T-helper 2 cell treated with Interferon-gamma antibody and Interleukin-4, amounts not matched to agents 100 ng/mL and 5 ng/mL, for 36 hours (primary cell): ENCODE measurements around the gene TBC1D10B. TPM values are rescaled to one million over a fixed set of nuclear protein-coding genes. Genes with fewer than 3 reads are reported as not detected.
"Not testable (repeated sequence)": the region's sequence is repeated elsewhere in the genome, so short reads cannot be mapped to it uniquely, and the experiment has no call there.

Experiments used
- intact Hi-C: fragments of 100-400 bp; cut with micrococcal nuclease; formaldehyde crosslinking; loops from one replicate; pipeline ENCODE4 v1.15.1; 2023
- total RNA-seq: library from RNA; stranded (reverse); gene quantifications from 2 replicates; pipeline ENCODE4 v1.2.3, GENCODE V29; 2022

Gene TBC1D10B
- total RNA-seq, 1 donor from 2014 or later, result 74.2 TPM

DNA sequence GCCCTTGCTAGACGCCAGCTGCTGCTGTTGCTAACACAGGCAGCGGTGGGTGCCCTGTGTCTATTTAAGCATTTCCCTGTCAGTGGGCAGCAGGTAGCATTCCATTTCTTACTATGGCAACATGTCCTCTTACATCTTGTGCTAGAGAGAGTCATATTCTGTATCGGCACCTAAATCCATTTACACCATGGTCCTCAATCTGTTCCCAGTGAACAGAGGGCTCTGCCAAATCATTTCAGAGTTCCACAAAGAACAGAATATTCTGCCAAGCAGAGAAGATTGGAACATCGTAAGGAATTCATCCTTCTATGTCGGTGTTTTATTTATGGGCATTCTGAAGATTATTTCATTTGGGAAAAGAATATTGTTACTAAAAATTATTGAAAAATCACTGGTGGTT, 31.6 kb downstream of the TBC1D10B start:
- intact Hi-C loops, result loop anchor here (5.0 kb wide), 1 partner anchor 69 kb away; the partner anchor contains the start of gene ZNF771

DNA sequence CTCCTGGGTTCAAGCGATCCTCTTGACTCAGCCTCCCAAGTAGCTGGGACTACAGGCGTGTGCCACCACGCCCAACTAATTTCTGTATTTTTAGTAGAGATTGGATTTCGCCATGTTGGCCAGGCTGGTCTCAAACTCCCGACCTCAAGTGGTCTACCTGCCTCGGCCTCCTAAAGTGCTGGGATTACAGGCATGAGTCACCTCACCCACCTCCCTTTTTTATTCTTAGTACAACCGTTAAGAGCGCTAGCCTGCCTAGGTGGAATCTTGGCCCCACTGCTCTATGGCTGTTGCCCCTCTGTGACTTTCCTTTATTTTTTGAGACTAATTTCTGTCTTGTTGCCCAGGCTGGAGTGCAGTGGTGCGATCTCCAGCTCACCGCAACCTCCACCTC, 32.3 kb downstream of the TBC1D10B start:
- intact Hi-C loops, result loop anchor here (5.0 kb wide), 1 partner anchor 69 kb away; the partner anchor contains the start of gene ZNF771

DNA sequence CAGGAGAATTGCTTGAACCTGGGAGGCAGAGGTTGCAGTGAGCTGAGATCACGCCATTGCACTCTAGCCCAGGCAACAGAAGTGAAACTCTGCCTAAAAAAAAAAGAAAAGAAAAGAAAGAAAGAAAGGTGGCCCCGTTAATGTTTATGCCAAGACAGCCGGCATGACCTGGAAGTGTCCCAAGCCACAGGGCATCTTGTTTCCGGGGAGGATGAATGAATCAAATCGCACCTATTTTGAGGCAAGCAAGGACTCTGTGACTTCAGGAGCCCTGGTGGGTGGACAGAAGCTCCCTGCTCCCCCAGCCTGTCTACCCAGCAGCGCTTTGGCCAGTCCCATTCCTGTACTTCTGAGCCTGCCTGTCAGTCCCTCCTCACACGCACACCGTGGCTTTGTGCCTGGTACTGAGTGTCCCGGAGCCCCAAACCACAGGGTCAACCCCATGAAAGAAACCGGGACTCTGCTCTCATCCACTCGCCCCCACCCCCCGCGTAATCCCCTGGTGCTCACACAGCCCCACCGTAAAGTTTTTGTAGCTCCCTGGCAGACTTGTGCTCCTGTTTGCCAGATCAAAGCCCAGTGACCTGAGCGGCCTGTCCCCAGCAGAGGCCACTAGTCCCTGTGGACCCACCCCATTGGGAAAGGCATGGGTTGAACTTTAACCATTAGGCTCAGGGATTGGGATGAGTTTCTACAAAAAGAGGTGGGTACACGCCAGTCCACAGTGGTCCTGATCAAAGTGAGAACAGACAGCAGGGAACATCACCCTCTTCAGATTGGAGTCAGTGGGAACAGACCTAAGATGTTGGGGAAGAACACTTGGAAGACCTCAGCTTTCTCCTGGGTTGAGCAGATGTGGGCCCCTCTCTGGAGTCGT, 34.5 kb downstream of the TBC1D10B start:
- intact Hi-C loops, result loop anchor here (1.0 to 5.0 kb wide), 3 partner anchors 19 to 71 kb away; partner anchors contain the start of genes CD2BP2, TBC1D10B and ZNF771

DNA sequence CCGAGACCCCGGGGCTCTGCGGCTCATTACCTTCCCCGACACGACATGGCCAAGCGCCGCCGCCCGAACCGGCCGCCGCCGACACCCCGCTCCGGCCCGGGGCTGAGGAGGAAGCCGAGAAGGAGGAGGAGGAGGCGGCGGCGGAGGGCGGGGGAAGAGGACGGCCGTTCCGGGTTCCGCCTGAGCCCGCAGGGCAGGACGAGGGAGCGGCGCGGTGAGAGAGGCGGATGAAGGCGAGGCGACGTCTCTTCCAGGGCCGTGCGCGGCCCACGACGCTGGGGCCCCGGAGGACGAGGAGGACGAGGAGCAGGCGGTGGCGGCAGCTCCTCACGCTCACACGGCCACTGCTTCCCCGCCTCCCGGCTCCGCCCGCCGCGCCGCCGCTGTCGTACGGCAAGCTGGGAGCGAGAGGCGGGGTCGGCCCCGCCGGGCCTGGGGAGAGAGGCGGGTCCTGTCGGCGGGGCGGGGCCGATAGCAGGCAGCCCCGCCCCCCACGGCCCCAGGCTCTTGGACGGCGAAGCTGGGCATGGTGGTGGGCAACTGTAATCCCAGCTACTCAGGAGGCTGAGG, 35.2 kb downstream of the TBC1D10B start:
- intact Hi-C loops, result loop anchor here (1.0 to 5.0 kb wide), 3 partner anchors 20 to 72 kb away; partner anchors contain the start of genes CD2BP2, TBC1D10B and ZNF771

DNA sequence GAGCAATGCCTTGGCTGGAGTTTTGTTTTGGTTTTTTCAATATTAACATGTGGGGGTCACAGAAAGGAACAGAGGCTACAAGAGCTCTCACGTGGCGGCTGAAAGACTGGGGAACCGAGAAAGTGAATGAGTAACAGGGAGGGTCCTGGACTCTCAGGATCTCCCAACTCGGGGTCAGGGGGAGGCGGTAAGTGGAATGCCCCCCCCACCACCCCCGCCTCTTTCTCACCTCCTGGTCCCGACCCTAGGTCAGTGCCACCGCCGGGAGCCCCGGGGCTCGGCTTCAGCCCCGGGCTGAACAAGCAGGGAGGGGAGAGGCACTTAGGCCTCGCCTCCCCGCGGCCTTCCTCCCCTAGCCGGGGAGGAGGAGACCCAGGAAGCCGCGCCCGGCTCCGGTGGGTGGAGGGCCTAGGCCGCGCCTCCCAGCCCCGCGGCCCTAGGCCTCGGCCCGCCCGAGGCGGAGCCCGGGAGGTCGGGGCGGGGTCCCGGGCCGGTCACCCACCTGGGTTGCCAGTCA, 35.8 kb downstream of the TBC1D10B start:
- intact Hi-C loops, result loop anchor here (2.0 kb wide), 1 partner anchor 20 kb away; the partner anchor contains the start of gene CD2BP2

DNA sequence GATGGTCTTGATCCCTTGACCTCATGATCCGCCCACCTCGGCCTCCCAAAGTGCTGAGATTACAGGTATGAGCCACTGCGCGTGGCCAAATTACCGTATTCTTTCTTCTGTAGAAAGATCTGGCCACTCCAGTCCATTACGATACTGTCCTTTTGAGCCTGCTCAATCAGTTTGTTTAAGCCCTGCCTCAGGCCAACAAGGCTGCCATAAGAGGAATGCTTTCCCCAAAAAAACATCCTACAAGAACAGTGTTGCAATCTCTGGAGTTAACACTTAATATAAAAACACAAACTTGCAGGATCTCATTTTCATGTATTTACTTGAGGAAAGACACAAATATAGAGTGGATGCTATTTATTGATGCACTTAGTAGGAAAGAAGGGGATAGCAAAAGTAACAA, 46.1 kb downstream of the TBC1D10B start:
- intact Hi-C loops, result not testable (repeated sequence)

DNA sequence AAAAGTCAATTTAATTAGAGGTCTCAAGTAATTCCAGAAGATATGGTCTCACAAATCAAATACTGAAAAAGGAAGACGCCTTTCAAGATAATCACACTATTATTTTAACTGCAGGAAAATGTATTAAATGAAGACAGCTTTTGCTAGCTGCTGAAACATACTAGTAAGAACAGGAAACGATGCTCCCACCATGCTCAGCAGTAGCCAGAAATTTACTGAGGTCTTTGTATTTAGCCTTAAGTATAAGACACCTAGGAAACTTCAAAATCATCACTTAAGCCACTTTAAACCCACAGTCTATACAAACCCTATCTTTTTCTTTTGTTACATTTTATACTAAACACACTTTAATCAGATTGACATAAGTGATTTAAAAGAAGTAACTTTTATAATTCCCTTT, 51.6 kb downstream of the TBC1D10B start:
- intact Hi-C loops, result not testable (repeated sequence)

DNA sequence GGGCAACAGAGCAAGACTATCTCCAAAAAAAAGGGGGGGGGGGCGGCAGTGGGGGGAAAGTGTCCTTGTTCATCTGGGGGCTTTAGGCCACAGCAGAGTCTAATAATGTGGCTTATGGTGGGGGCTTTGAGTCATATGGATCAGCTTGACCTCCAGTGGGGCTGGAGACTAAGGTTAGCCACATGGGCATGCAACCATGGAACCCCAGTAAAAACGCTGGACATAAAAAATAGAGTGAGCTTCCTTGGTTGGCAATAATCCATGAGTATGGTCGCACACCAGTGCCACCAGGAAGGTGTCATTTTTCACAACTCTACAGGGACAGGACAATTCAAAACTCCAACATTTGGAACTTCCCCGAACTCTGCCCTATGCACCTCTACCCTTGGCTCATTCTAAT, 59.4 kb downstream of the TBC1D10B start:
- intact Hi-C loops, result not testable (repeated sequence)

DNA sequence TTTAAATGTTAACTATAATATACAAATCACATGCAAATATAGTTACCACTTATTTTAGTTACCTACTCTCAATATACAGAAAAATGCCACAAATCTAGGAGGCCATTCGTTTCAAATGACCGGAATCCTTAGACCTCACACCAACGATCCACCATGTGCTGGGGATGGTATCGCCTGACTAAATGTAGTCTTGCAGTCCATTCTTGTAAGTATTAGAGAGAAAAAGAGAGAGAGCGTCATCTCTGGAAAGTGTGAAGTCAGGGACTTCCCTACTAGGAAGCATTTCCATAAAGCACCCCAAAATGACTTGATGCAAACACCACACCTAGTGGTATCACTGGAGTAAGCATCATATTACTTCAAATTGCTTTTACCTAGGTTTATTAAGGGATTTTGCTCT, 61.0 kb downstream of the TBC1D10B start:
- intact Hi-C loops, result not testable (repeated sequence)

Other genes starting within 250 kb of the TBC1D10B start
- gene MAPK3, start 247.3 kb downstream of the TBC1D10B start, total RNA-seq, result 52.8 and 61.6 TPM in 2 replicates
- 1,841 and 1,902 TPM in 2 replicates for gene CORO1A, start 186.9 kb downstream of the TBC1D10B start, total RNA-seq
- gene BOLA2B, start 176.8 kb downstream of the TBC1D10B start, total RNA-seq, result 168 and 178 TPM in 2 replicates
- 65.6 and 102 TPM in 2 replicates for gene SLX1A, start 176.6 kb downstream of the TBC1D10B start, total RNA-seq
- 29.5 and 37.5 TPM in 2 replicates for gene SULT1A3, start 171.2 kb downstream of the TBC1D10B start, total RNA-seq
- gene NPIPB13, start 122.0 kb downstream of the TBC1D10B start, total RNA-seq, result 15.1 and 23.7 TPM in 2 replicates
- 70.8 and 75.8 TPM in 2 replicates for gene CD2BP2, start 15.2 kb downstream of the TBC1D10B start, total RNA-seq
- not detected in 2 replicates for gene MYL11, start 4.3 kb upstream of the TBC1D10B start, total RNA-seq
- gene SEPTIN1, start 12.1 kb upstream of the TBC1D10B start, total RNA-seq, result 320 and 326 TPM in 2 replicates
- 11.8 and 12.4 TPM in 2 replicates for gene ZNF48, start 24.9 kb upstream of the TBC1D10B start, total RNA-seq
- 4.6 TPM in 2 replicates for gene ZNF771, start 37.1 kb upstream of the TBC1D10B start, total RNA-seq
- gene DCTPP1, start 59.5 kb upstream of the TBC1D10B start, total RNA-seq, result 87.8 and 93.3 TPM in 2 replicates
- gene SEPHS2, start 75.4 kb upstream of the TBC1D10B start, total RNA-seq, result 73.9 and 78.5 TPM in 2 replicates
- 527 and 528 TPM in 2 replicates for gene ITGAL, start 102.2 kb upstream of the TBC1D10B start, total RNA-seq
- gene ZNF768, start 156.1 kb upstream of the TBC1D10B start, total RNA-seq, result 5.4 and 5.9 TPM in 2 replicates
- 12.1 and 12.7 TPM in 2 replicates for gene ZNF747, start 164.4 kb upstream of the TBC1D10B start, total RNA-seq
- gene ZNF764, start 187.9 kb upstream of the TBC1D10B start, total RNA-seq, result 15.3 and 16.4 TPM in 2 replicates
- 13.9 and 16.4 TPM in 2 replicates for gene ZNF688, start 201.2 kb upstream of the TBC1D10B start, total RNA-seq
- 15.2 and 18.5 TPM in 2 replicates for gene ZNF785, start 215.2 kb upstream of the TBC1D10B start, total RNA-seq
- gene ZNF689, start 239.9 kb upstream of the TBC1D10B start, total RNA-seq, result 11.6 and 13.5 TPM in 2 replicates